HCT116 (cell line): Measurements from ENCODE around the gene CUL9. TPM values are rescaled to one million over a fixed set of nuclear protein-coding genes. Genes with fewer than 3 reads are reported as not detected.
A peak's percentile ranks its signal among the peaks of the same experiment; 100 is the strongest.

Experiments used
- ATAC-seq: fragments of 200-7000 bp; cut with Tn5 transposase; 2 replicates; pipeline ENCODE4 v1.9.1; 2020; ENCODE audit warnings: mild to moderate bottlenecking, moderate library complexity
- BruUV-seq: library from RNA; stranded (reverse); fragments of 400-500 nt; replicated peaks from 2 replicates; lab custom pipeline; 2021; lab: Mats Ljungman, UMichigan
- CTCF ChIA-PET: fragments of 300-600 bp; sonication (Branson Sonifier 250); formaldehyde crosslinking; loops from one replicate; lab custom pipeline; 2021; ENCODE audit warnings: antibody characterized with exemption; lab: Charles Lee
- POLR2A ChIA-PET: fragments of 300-600, 350-600 bp; sonication (Branson Sonifier 250); formaldehyde crosslinking; loops from one replicate; lab custom pipeline; 2021; ENCODE audit warnings: antibody characterized with exemption; lab: Charles Lee
- RAD21 ChIA-PET, 2 experiments: fragments of 300-600 bp; sonication (Branson Sonifier 250); formaldehyde crosslinking; loops; one replicate each; lab custom pipeline; 2023; ENCODE audit warnings: low total read pairs in 2 of 2; ENCODE audit not compliant: uncharacterized antibody in 2 of 2, unreplicated experiment in 2 of 2, low non-redundant PET in 1 of 2; lab: Charles Lee
- DNase-seq: peaks from one replicate; pipeline ENCODE4 v3.0.0-alpha.2; 2010; ENCODE audit warnings: low read depth, low spot score
- H2AFZ ChIP-seq: fragments of 200-600 bp; shearing (Covaris generic), sonication (generic); 2 replicates; pipeline ENCODE4 v1.6.1; 2017; ENCODE audit warnings: low read depth, mixed run types, mixed read lengths, antibody characterized with exemption, low read length; ENCODE audit not compliant: poor library complexity, severe bottlenecking
- H3K27ac ChIP-seq: 2 replicates; pipeline ENCODE4 v1.5.1; 2012; ENCODE audit warnings: low read depth, low read length
- H3K27me3 ChIP-seq: fragments of 200-600 bp; sonication (generic); 2 replicates; pipeline ENCODE4 v1.6.1; 2016; ENCODE audit warnings: mixed run types, low read length, mixed read lengths; ENCODE audit not compliant: insufficient read depth
- H3K36me3 ChIP-seq, 2 experiments: fragments of 200-500 bp in 1 of 2; fragments of 200-600 bp in 1 of 2; sonication (Bioruptor generic) in 1 of 2; sonication (generic) in 1 of 2; 2 replicates each; pipeline versions ENCODE4 v1.5.1 to v1.6.1; 2014 to 2016; ENCODE audit warnings: low read length in 2 of 2, inconsistent platforms in 1 of 2, mixed read lengths in 1 of 2, mixed run types in 1 of 2; ENCODE audit not compliant: insufficient read depth in 2 of 2, control insufficient read depth in 1 of 2
- H3K4me1 ChIP-seq, 2 experiments: fragments of 200-600 bp in 1 of 2; sonication (generic) in 1 of 2; 2 replicates each; pipeline versions ENCODE4 v1.5.1 to v1.6.1; 2012 to 2017; ENCODE audit warnings: low read length in 2 of 2, inconsistent platforms in 1 of 2, mild to moderate bottlenecking in 1 of 2, mixed read lengths in 1 of 2, mixed run types in 1 of 2, moderate library complexity in 1 of 2; ENCODE audit not compliant: insufficient read depth in 2 of 2, control insufficient read depth in 1 of 2
- H3K4me2 ChIP-seq: fragments of 200-600 bp; sonication (generic); 2 replicates; pipeline ENCODE4 v1.6.1; 2017; ENCODE audit warnings: mixed run types, low read length, mixed read lengths
- H3K4me3 ChIP-seq, 2 experiments: fragments of 200-600 bp in 1 of 2; sonication (generic) in 1 of 2; replicated peaks in 1 of 2; 2 replicates each; pipeline ENCODE4 v1.5.1; 2011 to 2016; ENCODE audit warnings: low read length in 2 of 2, control low read depth in 1 of 2, low read depth in 1 of 2, mild to moderate bottlenecking in 1 of 2, mixed read lengths in 1 of 2, mixed run types in 1 of 2
- H3K79me2 ChIP-seq: fragments of 200-600 bp; sonication (generic); 2 replicates; pipeline ENCODE4 v1.6.1; 2017; ENCODE audit warnings: mild to moderate bottlenecking, mixed run types, low read length, moderate library complexity, mixed read lengths; ENCODE audit not compliant: insufficient read depth
- H3K9ac ChIP-seq: fragments of 200-600 bp; sonication (generic); 2 replicates; pipeline ENCODE4 v1.6.1; 2016; ENCODE audit warnings: low read length, mixed read lengths
- H3K9me2 ChIP-seq: fragments of 200-600 bp; sonication (generic), shearing (Covaris generic); 2 replicates; pipeline ENCODE4 v1.6.1; 2017; ENCODE audit warnings: mixed run types, mild to moderate bottlenecking, moderate library complexity; ENCODE audit not compliant: insufficient read depth
- H3K9me3 ChIP-seq, 2 experiments: fragments of 200-500 bp in 1 of 2; fragments of 200-600 bp in 1 of 2; sonication (Bioruptor generic) in 1 of 2; sonication (generic) in 1 of 2; 2 replicates each; pipeline ENCODE4 v1.6.1; 2014 to 2017; ENCODE audit warnings: low read length in 2 of 2, mixed read lengths in 2 of 2, inconsistent platforms in 1 of 2, low read depth in 1 of 2, mild to moderate bottlenecking in 1 of 2, mixed run types in 1 of 2, moderate library complexity in 1 of 2; ENCODE audit not compliant: control insufficient read depth in 1 of 2, insufficient read depth in 1 of 2
- H4K20me1 ChIP-seq: fragments of 200-600 bp; sonication (generic), shearing (Covaris generic); 2 replicates; pipeline ENCODE4 v1.6.1; 2017; ENCODE audit warnings: mixed run types, mild to moderate bottlenecking, moderate library complexity; ENCODE audit not compliant: insufficient read depth
- ATF3 ChIP-seq: IDR thresholded peaks from 2 replicates; pipeline ENCODE4 v1.6.1; 2012
- CBX3 ChIP-seq: IDR thresholded peaks from 2 replicates; pipeline ENCODE4 v1.6.1; 2012; ENCODE audit warnings: low read depth
- CEBPB ChIP-seq: IDR thresholded peaks from 2 replicates; pipeline ENCODE4 v1.6.1; 2012; ENCODE audit warnings: low read depth
- EGR1 ChIP-seq: IDR thresholded peaks from 2 replicates; pipeline ENCODE4 v1.6.1; 2012; ENCODE audit warnings: low read depth
- ELF1 ChIP-seq: IDR thresholded peaks from 2 replicates; pipeline ENCODE4 v1.6.1; 2012; ENCODE audit warnings: low read depth, borderline replicate concordance
- EZH2 ChIP-seq: fragments of 200-600 bp; sonication (generic); IDR thresholded peaks from 2 replicates; pipeline ENCODE4 v1.6.1; 2017; ENCODE audit warnings: antibody characterized with exemption, mixed run types
- EZH2phosphoT487 ChIP-seq: fragments of 200-600 bp; IDR thresholded peaks from 2 replicates; pipeline ENCODE4 v1.6.1; 2018; ENCODE audit warnings: antibody characterized with exemption, borderline replicate concordance
- POLR2A ChIP-seq: IDR thresholded peaks from 2 replicates; pipeline ENCODE4 v1.7.0; 2011; ENCODE audit warnings: borderline replicate concordance; ENCODE audit not compliant: insufficient read depth, insufficient read length; ENCODE audit errors: extremely low read depth
- POLR2AphosphoS5 ChIP-seq: IDR thresholded peaks from 2 replicates; pipeline ENCODE4 v1.6.1; 2011; ENCODE audit warnings: mild to moderate bottlenecking, low read depth, low read length, moderate library complexity
- REST ChIP-seq: IDR thresholded peaks from 2 replicates; pipeline ENCODE4 v1.6.1; 2012; ENCODE audit warnings: low read depth
- SRF ChIP-seq: IDR thresholded peaks from 2 replicates; pipeline ENCODE4 v1.6.1; 2012; ENCODE audit warnings: low read depth
- TCF7L2 ChIP-seq: IDR thresholded peaks from 2 replicates; pipeline ENCODE4 v1.7.0; 2011; ENCODE audit warnings: borderline replicate concordance, inconsistent platforms; ENCODE audit not compliant: insufficient read depth, insufficient read length; ENCODE audit errors: extremely low read depth
- intact Hi-C: fragments of 100-400 bp; cut with micrococcal nuclease; formaldehyde crosslinking; loops from 2 replicates; pipeline ENCODE4 v1.10.0; 2022
- total RNA-seq: library from RNA; stranded (reverse); gene quantifications from one replicate; pipeline ENCODE4 v1.2.1, GENCODE V29; 2021; ENCODE audit not compliant: unreplicated experiment
- TF ChIP-seq, protein P1 (sequence below): IDR thresholded peaks from 2 replicates; pipeline ENCODE4 v1.6.1; 2012

The CUL9 gene
- total RNA-seq, 1 experiment from 2014 or later, result 36.5 TPM

- Histone ChIP-seq H3K4me3 (peak overlapping the region; percentile 37 to 48), H3K27me3 (no peaks in the 10 kb centered on the region), H3K79me2 (peaks cover 42% of the 10 kb centered on the region), H3K36me3 (peaks cover 19 to 34% of the 10 kb centered on the region in 2 experiments), H3K27ac (peak overlapping the region; percentile 52), H3K4me1 (peaks cover 28 to 37% of the 10 kb centered on the region in 2 experiments), H3K4me2 (peak overlapping the region; percentile 81), H3K9ac (peak overlapping the region; percentile 87), H3K9me3 (no peaks in the 10 kb centered on the region), H2AFZ (no peak overlapping the region), H4K20me1 (no peaks in the 10 kb centered on the region), H3K9me2 (no peaks in the 10 kb centered on the region)
- peak; percentile 94 for DNase-seq
- RAD21 ChIA-PET, result no interaction called here
- no TSS peak for BruUV-seq
- intact Hi-C loops, result loop anchor here (5.0 kb wide), 2 partner anchors 117 to 343 kb away; partner anchors contain the start of genes KLC4, MRPL2, POLR1C and YIPF3
- no peak for TF ChIP-seq SRF
- peak; percentile 27 for TF ChIP-seq TCF7L2
- peak; percentile 75 for ATAC-seq
- CTCF ChIA-PET, result interaction anchor here (0.9 to 1.4 kb wide), 5 partner anchors 31 to 322 kb away, joined by 3 to 4 read pairs (median 4); partner anchors contain the start of genes DNPH1 and ZNF318
- POLR2A ChIA-PET, result interaction anchor here (0.5 to 1.1 kb wide), 4 partner anchors 57 to 196 kb away, joined by 3 to 4 read pairs (median 3); partner anchors contain the start of genes CUL7, PEX6 and PPP2R5D
These were observed 7.5 kb upstream of the CUL9 start for GRCh38 chr6:43174263-43175112.

DNA sequence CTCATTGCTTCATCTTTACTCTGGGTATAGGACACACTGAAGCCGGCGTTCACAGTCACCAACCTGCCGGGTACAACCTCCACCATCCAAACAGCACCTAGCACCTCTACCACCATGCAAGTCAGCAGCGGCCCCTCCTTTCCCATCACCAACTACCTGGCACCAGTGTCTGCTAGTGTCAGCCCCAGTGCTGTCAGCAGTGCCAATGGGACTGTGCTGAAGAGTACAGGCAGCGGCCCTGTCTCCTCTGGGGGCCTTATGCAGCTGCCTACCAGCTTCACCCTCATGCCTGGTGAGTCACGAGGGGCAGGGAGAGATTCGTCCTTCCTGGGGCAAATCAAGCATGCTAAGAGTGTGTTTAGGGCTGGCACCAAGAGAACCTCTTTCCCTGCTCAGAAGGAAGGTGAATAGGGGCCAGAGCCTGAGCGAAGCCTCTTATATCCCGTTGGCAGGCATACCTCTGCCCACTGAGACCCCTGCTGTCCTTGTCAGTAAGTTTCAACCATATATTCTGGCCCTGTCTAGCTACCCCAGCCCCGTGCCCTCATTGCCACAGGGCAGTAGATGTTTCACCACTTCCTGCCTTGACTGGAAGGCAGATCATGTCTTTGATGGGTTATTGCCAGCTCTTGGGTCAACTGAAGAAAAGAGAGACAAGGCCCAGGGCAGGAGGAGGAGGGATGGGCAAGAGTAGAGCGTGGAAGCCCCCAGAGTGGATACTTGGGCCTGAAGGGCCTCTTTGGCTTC lies 6.1 kb upstream of the CUL9 start:
- DNase-seq, result no peak
- ChIA-PET CTCF (no interaction called here), RAD21 (no interaction called here), POLR2A (no interaction called here)
- no peak overlapping the region for H3K9ac ChIP-seq
- intact Hi-C loops, result no loop called here
- peaks cover 42% of the 10 kb centered on the region for H3K79me2 ChIP-seq
- no peak overlapping the region for H3K4me3 ChIP-seq
- H2AFZ ChIP-seq, result no peak overlapping the region
- no TSS peak for BruUV-seq
- H3K4me1 ChIP-seq, result peaks cover 22 to 38% of the 10 kb centered on the region in 2 experiments
- H3K27ac ChIP-seq, result no peak overlapping the region
- H4K20me1 ChIP-seq, result no peaks in the 10 kb centered on the region
- H3K4me2 ChIP-seq, result no peak overlapping the region
- H3K9me2 ChIP-seq, result no peaks in the 10 kb centered on the region
- H3K9me3 ChIP-seq, result no peaks in the 10 kb centered on the region
- ATAC-seq, result no peak
- H3K27me3 ChIP-seq, result no peaks in the 10 kb centered on the region
- peaks cover 19 to 35% of the 10 kb centered on the region in 2 experiments for H3K36me3 ChIP-seq
- TF ChIP-seq EZH2, result no peak
- no peak for TF ChIP-seq REST
- no peak for TF ChIP-seq POLR2A
- no peak for TF ChIP-seq EZH2phosphoT487
- TF ChIP-seq TCF7L2, result no peak
- TF ChIP-seq CBX3, result no peak
- no peak for TF ChIP-seq EGR1
- no peak for TF ChIP-seq POLR2AphosphoS5
- TF ChIP-seq CEBPB, result no peak
- no peak for TF ChIP-seq ELF1
- TF ChIP-seq SRF, result no peak
- no peak for TF ChIP-seq ATF3
- TF ChIP-seq, protein P1, sequence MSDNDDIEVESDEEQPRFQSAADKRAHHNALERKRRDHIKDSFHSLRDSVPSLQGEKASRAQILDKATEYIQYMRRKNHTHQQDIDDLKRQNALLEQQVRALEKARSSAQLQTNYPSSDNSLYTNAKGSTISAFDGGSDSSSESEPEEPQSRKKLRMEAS, result no peak
